GM18505 (cell line): ENCODE results near the gene GRIN3A.
"Not testable (repeated sequence)": the region's sequence is repeated elsewhere in the genome, so short reads cannot be mapped to it uniquely, and the experiment has no call there.

ENCODE experiments used
- ATAC-seq: cut with Tn5 transposase; IDR thresholded peaks from one replicate; pipeline ENCODE4 v1.9.1; 2021; ENCODE audit not compliant: unreplicated experiment
- POLR2A ChIP-seq: IDR thresholded peaks from 4 replicates; pipeline ENCODE4 v1.6.1; 2011; ENCODE audit warnings: borderline replicate concordance; ENCODE audit not compliant: insufficient read depth, insufficient read length; ENCODE audit errors: extremely low read depth

Gene GRIN3A

GRCh38 chr9:101569741-101570501, 168.5 kb downstream of the GRIN3A start:
- ATAC-seq = no peak
- TF ChIP-seq POLR2A = no peak

GRCh38 chr9:101567725-101568350, 170.6 kb downstream of the GRIN3A start:
- no peak for TF ChIP-seq POLR2A
- ATAC-seq = no peak

- no peak for TF ChIP-seq POLR2A
- ATAC-seq = peak; percentile 85
Observed at GRCh38 chr9:101566904-101567724, 171.3 kb downstream of the GRIN3A start.

- no peak for TF ChIP-seq POLR2A
- ATAC-seq = no peak
Observed at GRCh38 chr9:101564252-101564651, 174.2 kb downstream of the GRIN3A start.

- ATAC-seq = no peak
- no peak for TF ChIP-seq POLR2A
Observed at GRCh38 chr9:101562966-101563365, 175.5 kb downstream of the GRIN3A start.

- no peak for ATAC-seq
- no peak for TF ChIP-seq POLR2A
Observed at GRCh38 chr9:101561740-101562139, 176.7 kb downstream of the GRIN3A start.

GRCh38 chr9:101549472-101550098, 188.9 kb downstream of the GRIN3A start:
- ATAC-seq = not testable (repeated sequence)

- no peak for TF ChIP-seq POLR2A
- no peak for ATAC-seq
Observed at GRCh38 chr9:101543098-101543735, 195.2 kb downstream of the GRIN3A start.

GRCh38 chr9:101540069-101540468, 198.4 kb downstream of the GRIN3A start:
- TF ChIP-seq POLR2A = no peak
- no peak for ATAC-seq

- no peak for TF ChIP-seq POLR2A
- ATAC-seq = no peak
Observed at GRCh38 chr9:101536938-101537337, 201.5 kb downstream of the GRIN3A start.

GRCh38 chr9:101536351-101536750, 202.1 kb downstream of the GRIN3A start:
- ATAC-seq = no peak

GRCh38 chr9:101533334-101534204, 204.9 kb downstream of the GRIN3A start, which contains the start of gene RNF20:
Gene RNF20 (plus strand): TSS chr9:101533853. CDS start chr9:101535424, 1,571 bp downstream.
- ATAC-seq = peak; percentile 98
- peak; percentile 63 for TF ChIP-seq POLR2A

More at GRCh38 chr9:101536351-101536750, 202.1 kb downstream of the GRIN3A start:
- TF ChIP-seq POLR2A = no peak
